ENCODE results near the gene ARSG.

Gene ARSG

GRCh38 chr17:68456339-68457167, 165.3 kb downstream of the ARSG start:
- peak; percentile 45 for DNase-seq

GRCh38 chr17:68457168-68457538, 165.9 kb downstream of the ARSG start, which contains the start of gene WIPI1:
TSS of gene WIPI1 (minus strand) at chr17:68457496. CDS start at chr17:68457421, 75 bp downstream.
- no peak for DNase-seq

- peak; percentile 98 for DNase-seq
These were observed 166.4 kb downstream of the ARSG start for GRCh38 chr17:68457539-68458259.

- DNase-seq, result no peak
These were observed 167.2 kb downstream of the ARSG start for GRCh38 chr17:68458260-68459036.

- DNase-seq, result no peak
These were observed 167.8 kb downstream of the ARSG start for GRCh38 chr17:68459037-68459639.

- no peak for DNase-seq
These were observed 168.9 kb downstream of the ARSG start for GRCh38 chr17:68460146-68460545.

- no peak for DNase-seq
These were observed 169.4 kb downstream of the ARSG start for GRCh38 chr17:68460715-68461114.

GRCh38 chr17:68461122-68461539, 169.8 kb downstream of the ARSG start:
- peak; percentile 32 for DNase-seq

GRCh38 chr17:68461589-68461988, 170.3 kb downstream of the ARSG start:
- DNase-seq, result peak; percentile 60

- peak; percentile 95 for DNase-seq
These were observed 171.3 kb downstream of the ARSG start for GRCh38 chr17:68462381-68463210.

GRCh38 chr17:68463211-68464019, 172.1 kb downstream of the ARSG start:
- no peak for DNase-seq

GRCh38 chr17:68468334-68468733, 177.0 kb downstream of the ARSG start:
- DNase-seq, result no peak

- DNase-seq, result no peak
These were observed 177.5 kb downstream of the ARSG start for GRCh38 chr17:68468788-68469187.
